GM21528 (cell line): ENCODE data around the gene ZFY.
A peak's percentile ranks its signal among the peaks of the same experiment; 100 is the strongest.
"Not testable (repeated sequence)": the region's sequence is repeated elsewhere in the genome, so short reads cannot be mapped to it uniquely, and the experiment has no call there.

Experiments used
- ATAC-seq: cut with Tn5 transposase; IDR thresholded peaks from one replicate; pipeline ENCODE4 v1.9.1; 2021; ENCODE audit warnings: mild to moderate bottlenecking, moderate library complexity; ENCODE audit not compliant: unreplicated experiment, low FRiP score

ZFY gene

DNA sequence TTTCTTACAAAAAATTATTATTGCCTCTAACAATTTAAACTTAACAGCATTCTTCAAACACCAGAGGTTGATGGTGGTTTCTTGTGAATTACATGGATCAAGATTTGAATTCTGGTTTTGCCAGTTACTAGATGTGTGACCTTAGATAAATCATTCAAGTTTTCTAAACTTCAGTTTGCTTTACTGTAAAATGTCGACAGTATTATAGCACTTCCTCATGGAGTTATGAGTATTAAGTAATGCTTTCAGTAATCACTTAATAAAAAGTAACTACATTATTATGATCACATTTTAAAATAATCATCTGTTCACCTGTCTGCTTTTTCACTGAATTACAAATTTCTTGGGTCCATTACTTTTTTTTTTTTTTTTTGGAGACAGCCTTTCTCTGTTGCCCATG, 37.5 kb downstream of the ZFY start:
- ATAC-seq: peak; percentile 28

- peak; percentile 60 for ATAC-seq
These were observed 38.0 kb downstream of the ZFY start for GRCh38 chrY:2973110-2973751.

GRCh38 chrY:2979283-2979682, 44.1 kb downstream of the ZFY start:
- ATAC-seq: no peak

DNA sequence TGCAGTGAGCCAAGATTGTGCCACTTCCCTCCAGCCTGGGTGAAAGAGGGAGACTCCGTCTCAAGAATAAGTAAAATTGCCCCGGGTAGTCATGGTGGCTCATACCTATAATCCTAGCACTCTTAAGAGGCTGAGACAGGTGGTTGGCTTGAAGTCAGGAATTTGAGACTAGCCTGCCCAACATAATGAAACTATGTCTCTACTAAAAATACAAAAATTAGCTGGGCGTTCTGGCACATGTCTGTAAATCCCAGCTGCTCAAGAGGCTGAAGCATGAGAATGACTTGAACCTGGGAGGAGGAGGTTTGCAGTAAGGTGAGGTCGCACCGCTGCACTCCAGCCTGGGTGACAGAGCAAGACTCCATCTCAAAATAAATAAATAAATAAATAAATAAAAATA, 49.3 kb downstream of the ZFY start:
- no peak for ATAC-seq

- ATAC-seq: not testable (repeated sequence)
These were observed 52.0 kb downstream of the ZFY start for GRCh38 chrY:2987178-2987577.

- ATAC-seq: not testable (repeated sequence)
These were observed 62.2 kb downstream of the ZFY start for GRCh38 chrY:2997369-2997768.

- no peak for ATAC-seq
These were observed 67.0 kb downstream of the ZFY start for GRCh38 chrY:3002190-3002589.

- ATAC-seq: peak; percentile 65
These were observed 67.7 kb downstream of the ZFY start for GRCh38 chrY:3002680-3003515.

DNA sequence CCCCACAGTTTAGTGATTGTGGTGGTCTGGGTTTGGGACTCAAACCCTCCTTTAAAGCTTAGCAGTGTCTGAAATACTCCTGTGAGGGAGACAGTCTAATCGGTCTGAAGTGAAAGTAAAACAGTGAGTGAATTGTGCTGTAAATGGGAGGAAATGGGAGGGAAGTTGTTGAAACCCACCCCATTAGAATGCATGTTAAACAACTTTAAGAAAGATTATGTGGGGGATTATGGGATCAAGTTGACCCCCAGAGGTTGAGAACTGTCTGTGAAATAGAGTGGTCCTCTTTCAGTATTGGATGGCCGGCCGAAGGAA, 68.3 kb downstream of the ZFY start:
- ATAC-seq: peak; percentile 27

DNA sequence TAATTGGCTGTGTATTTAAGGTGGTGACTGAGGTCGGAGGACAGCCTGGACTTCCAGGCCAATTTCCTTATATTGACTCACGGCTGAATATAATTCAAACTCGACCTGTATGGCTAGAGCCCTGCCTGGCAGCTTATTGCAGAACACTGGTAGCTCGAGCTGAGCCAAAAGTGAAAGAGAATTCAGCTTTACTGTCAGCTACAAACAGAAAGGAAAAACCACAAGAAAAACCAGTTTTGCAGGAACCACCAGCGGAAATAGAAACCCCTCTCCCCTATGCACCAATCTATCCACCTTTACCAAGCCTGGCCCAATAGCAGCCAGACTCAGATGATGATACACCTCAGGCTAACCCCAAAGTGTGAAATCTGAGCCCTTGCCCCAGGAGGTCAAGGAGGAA, 68.7 kb downstream of the ZFY start:
- ATAC-seq: peak; percentile 47

- not testable (repeated sequence) for ATAC-seq
These were observed 70.8 kb downstream of the ZFY start for GRCh38 chrY:3006031-3006430.

DNA sequence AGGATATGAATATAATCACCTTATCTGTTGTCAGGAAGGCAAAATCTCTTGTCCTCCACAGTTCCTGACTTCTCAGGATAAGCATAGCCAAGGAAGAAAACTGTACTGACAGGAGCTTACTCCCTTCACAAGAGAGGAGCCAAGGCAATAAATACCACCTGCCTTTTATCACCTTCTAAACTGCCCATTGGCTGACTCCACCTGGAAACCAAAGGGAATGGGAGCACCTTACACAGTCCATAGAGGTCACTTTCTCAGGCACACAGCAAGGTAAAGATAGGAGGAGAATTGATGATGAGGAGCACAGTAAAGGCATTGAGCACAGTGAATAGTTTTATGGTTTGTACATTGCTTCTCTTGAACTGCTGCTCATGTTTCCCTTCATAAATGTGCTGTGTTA, 72.8 kb downstream of the ZFY start:
- no peak for ATAC-seq

- ATAC-seq: no peak
These were observed 77.0 kb downstream of the ZFY start for GRCh38 chrY:3012226-3012625.

- ATAC-seq: no peak
These were observed 81.4 kb downstream of the ZFY start for GRCh38 chrY:3016594-3016993.

DNA sequence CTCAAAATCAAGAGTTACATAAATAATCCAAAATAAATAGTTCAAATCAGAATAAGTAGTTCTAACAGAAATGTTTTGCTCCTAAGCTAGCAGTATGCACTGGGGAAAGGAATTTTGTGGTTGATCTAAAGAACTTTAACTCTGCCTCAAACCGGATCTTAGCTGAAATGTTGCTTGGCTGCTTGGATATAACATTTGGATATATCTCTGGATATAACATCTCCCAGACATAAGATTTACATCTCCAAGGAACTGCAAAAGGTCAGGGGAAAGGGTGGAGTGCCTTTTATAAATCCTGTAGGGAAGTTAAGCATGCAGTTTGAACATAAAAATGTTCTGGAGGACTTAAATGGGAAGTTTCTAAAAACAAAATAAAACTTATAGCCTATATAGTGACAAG, 83.4 kb downstream of the ZFY start:
- no peak for ATAC-seq

- no peak for ATAC-seq
These were observed 84.4 kb downstream of the ZFY start for GRCh38 chrY:3019584-3019983.

GRCh38 chrY:3021176-3021575, 86.0 kb downstream of the ZFY start:
- ATAC-seq: no peak

DNA sequence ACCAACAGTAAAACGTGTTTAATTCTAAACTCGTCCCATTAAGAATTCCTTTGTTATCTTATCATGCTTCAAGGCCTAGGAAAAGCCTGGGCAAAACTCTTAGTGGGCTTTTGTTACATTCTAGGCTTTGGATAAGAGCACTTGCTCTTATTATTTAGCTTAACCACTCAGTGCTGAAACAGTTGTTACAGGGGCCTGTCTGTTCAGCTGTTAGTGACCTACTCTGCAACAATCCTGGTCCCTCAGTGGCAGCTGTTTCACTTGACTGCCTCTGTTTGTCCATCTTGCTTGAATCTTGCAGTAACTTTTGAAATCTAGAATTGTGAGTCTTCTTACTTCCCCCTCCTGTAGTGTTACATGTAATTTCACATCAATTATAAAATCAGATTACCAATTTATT, 88.4 kb downstream of the ZFY start:
- ATAC-seq: no peak

DNA sequence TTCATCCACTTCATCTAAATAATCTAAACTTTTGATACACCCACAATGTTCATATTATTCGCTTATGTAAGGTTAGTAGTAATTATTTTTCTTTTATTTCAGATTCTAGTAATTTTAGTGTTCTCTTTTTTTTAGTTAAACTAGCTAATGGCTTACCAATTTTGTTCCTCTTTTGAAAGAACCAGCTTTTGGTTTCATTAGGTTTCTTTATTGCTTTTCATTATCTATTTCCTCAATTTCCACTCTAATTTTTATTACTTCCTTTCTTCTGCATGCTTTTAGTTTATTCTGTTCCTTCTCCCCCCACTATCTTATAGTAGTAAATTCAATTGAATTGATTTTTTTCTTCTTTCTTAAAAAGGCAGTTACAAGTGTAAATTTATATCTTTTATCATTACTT, 90.2 kb downstream of the ZFY start:
- no peak for ATAC-seq
